ENCODE results near the gene EXOC3L1.

- TF ChIP-seq CTCF (IDR thresholded peaks at IDR 0.05) (peak in 1 of 6 experiments; percentile 8), POLR2A (IDR thresholded peaks at IDR 0.05) (no peak)
Observed at GRCh38 chr16:67150047-67150832, 39.7 kb downstream of the EXOC3L1 start.
